Neural progenitor cell (in vitro differentiated cells): ENCODE results near the gene GALK2. TPM values are rescaled to one million over a fixed set of nuclear protein-coding genes. Genes with fewer than 3 reads are reported as not detected.

Source experiments
- DNase-seq: peaks from one replicate; pipeline ENCODE4 v3.0.0-alpha.2; 2016; ENCODE audit warnings: low spot score
- H2AFZ ChIP-seq: fragments of 200-600 bp; sonication (generic); replicated peaks from 2 replicates; pipeline ENCODE4 v1.6.1; 2016; ENCODE audit warnings: antibody characterized with exemption
- H3F3A ChIP-seq: fragments of 200-600 bp; sonication (generic); 2 replicates; pipeline ENCODE4 v1.6.1; 2016; ENCODE audit warnings: antibody characterized with exemption, low read depth
- H3K27ac ChIP-seq: fragments of 200-600 bp; sonication (generic); 2 replicates; pipeline ENCODE4 v1.5.1; 2016; ENCODE audit warnings: mild to moderate bottlenecking
- H3K27me3 ChIP-seq: fragments of 200-600 bp; sonication (generic); 2 replicates; pipeline ENCODE4 v1.6.1; 2016; ENCODE audit warnings: mild to moderate bottlenecking, moderate library complexity
- H3K36me3 ChIP-seq: fragments of 200-600 bp; sonication (generic); 2 replicates; pipeline ENCODE4 v1.5.1; 2016
- H3K4me1 ChIP-seq: fragments of 200-600 bp; sonication (generic); 2 replicates; pipeline ENCODE4 v1.6.1; 2016; ENCODE audit warnings: mixed run types
- H3K4me2 ChIP-seq: fragments of 200-600 bp; sonication (generic); 2 replicates; pipeline ENCODE4 v1.6.1; 2016
- H3K4me3 ChIP-seq: fragments of 200-600 bp; sonication (generic); 2 replicates; pipeline ENCODE4 v1.5.1; 2016
- H3K79me2 ChIP-seq: fragments of 200-600 bp; sonication (generic); 2 replicates; pipeline ENCODE4 v1.6.1; 2016; ENCODE audit warnings: low read depth
- H3K9ac ChIP-seq: fragments of 200-600 bp; sonication (generic); 2 replicates; pipeline ENCODE4 v1.6.1; 2016
- H3K9me3 ChIP-seq: fragments of 200-600 bp; sonication (generic); 2 replicates; pipeline ENCODE4 v1.5.1; 2016; ENCODE audit warnings: low read depth
- H4K20me1 ChIP-seq: fragments of 200-600 bp; sonication (generic); 2 replicates; pipeline ENCODE4 v1.6.1; 2016; ENCODE audit warnings: low read depth
- H3K27ac Mint-ChIP-seq: 3 replicates; pipeline ENCODE4 v1.8.0; 2021; ENCODE audit warnings: mixed read lengths
- H3K27me3 Mint-ChIP-seq: 2 replicates; pipeline ENCODE4 v1.8.0; 2022; ENCODE audit warnings: low read depth, mild to moderate bottlenecking, inconsistent platforms, moderate library complexity, mixed read lengths; ENCODE audit not compliant: insufficient read depth
- H3K36me3 Mint-ChIP-seq: 3 replicates; pipeline ENCODE4 v1.8.0; 2021; ENCODE audit warnings: mixed read lengths
- H3K4me1 Mint-ChIP-seq: 3 replicates; pipeline ENCODE4 v1.8.0; 2021; ENCODE audit warnings: mixed read lengths
- H3K4me3 Mint-ChIP-seq: 3 replicates; pipeline ENCODE4 v1.8.0; 2021; ENCODE audit warnings: mild to moderate bottlenecking, moderate library complexity, mixed read lengths
- H3K9me3 Mint-ChIP-seq: 3 replicates; pipeline ENCODE4 v1.8.0; 2020; ENCODE audit warnings: mixed read lengths
- CTCF ChIP-seq: fragments of 200-600 bp; sonication (generic); IDR thresholded peaks from 2 replicates; pipeline ENCODE4 v1.5.1; 2017; ENCODE audit warnings: antibody characterized with exemption, mild to moderate bottlenecking
- EZH2 ChIP-seq: fragments of 200-600 bp; sonication (generic); IDR thresholded peaks from 2 replicates; pipeline ENCODE4 v1.6.1; 2017; ENCODE audit warnings: antibody characterized with exemption, mild to moderate bottlenecking, moderate library complexity
- EZH2phosphoT487 ChIP-seq: fragments of 200-600 bp; sonication (generic); IDR thresholded peaks from 2 replicates; pipeline ENCODE4 v1.6.1; 2017; ENCODE audit warnings: antibody characterized with exemption
- total RNA-seq: library from RNA; depleted of rRNA; stranded (reverse); fragments of >200 nt; gene quantifications from 2 replicates; pipeline ENCODE4 v1.2.3, GENCODE V29; 2015; ENCODE audit warnings: low replicate concordance

Gene GALK2
- total RNA-seq, 1 donor from 2014 or later, result 19.0 TPM

- Histone ChIP-seq H3K27me3 (no peaks in the 10 kb centered on the region), H3K9me3 (no peaks in the 10 kb centered on the region), H3K36me3 (peaks cover 33% of the 10 kb centered on the region), H3K4me3 (no peak overlapping the region), H3K4me1 (no peaks in the 10 kb centered on the region), H2AFZ (no peak overlapping the region), H3K27ac (no peak overlapping the region), H3F3A (no peaks in the 10 kb centered on the region), H3K4me2 (no peak overlapping the region), H3K9ac (no peak overlapping the region), H4K20me1 (no peaks in the 10 kb centered on the region), H3K79me2 (no peaks in the 10 kb centered on the region)
- no peak overlapping the region for H3K27ac Mint-ChIP-seq
- DNase-seq, result no peak
- no peak overlapping the region for H3K4me3 Mint-ChIP-seq
- peaks cover 14% of the 10 kb centered on the region for H3K36me3 Mint-ChIP-seq
- H3K4me1 Mint-ChIP-seq, result no peaks in the 10 kb centered on the region
- no peaks in the 10 kb centered on the region for H3K27me3 Mint-ChIP-seq
- H3K9me3 Mint-ChIP-seq, result no peaks in the 10 kb centered on the region
- TF ChIP-seq EZH2 (no peak), CTCF (no peak), EZH2phosphoT487 (no peak)
Observed at GRCh38 chr15:49135342-49135857, 34.6 kb upstream of the GALK2 start.

- peaks cover 14% of the 10 kb centered on the region for H3K36me3 Mint-ChIP-seq
- no peak overlapping the region for H3K4me2 ChIP-seq
- no peaks in the 10 kb centered on the region for H3K4me1 Mint-ChIP-seq
- no peak overlapping the region for H3K27ac Mint-ChIP-seq
- no peak overlapping the region for H3K27ac ChIP-seq
- H3K79me2 ChIP-seq, result no peaks in the 10 kb centered on the region
- no peaks in the 10 kb centered on the region for H3K4me1 ChIP-seq
- H3K27me3 ChIP-seq, result no peaks in the 10 kb centered on the region
- DNase-seq, result no peak
- H3K4me3 Mint-ChIP-seq, result no peak overlapping the region
- H3K4me3 ChIP-seq, result no peak overlapping the region
- H2AFZ ChIP-seq, result no peak overlapping the region
- peaks cover 28% of the 10 kb centered on the region for H3K36me3 ChIP-seq
- no peaks in the 10 kb centered on the region for H3K27me3 Mint-ChIP-seq
- no peaks in the 10 kb centered on the region for H3K9me3 ChIP-seq
- H4K20me1 ChIP-seq, result no peaks in the 10 kb centered on the region
- H3K9ac ChIP-seq, result no peak overlapping the region
- H3K9me3 Mint-ChIP-seq, result no peaks in the 10 kb centered on the region
- TF ChIP-seq EZH2phosphoT487 (no peak), CTCF (no peak), EZH2 (no peak)
- no peaks in the 10 kb centered on the region for H3F3A ChIP-seq
Observed at GRCh38 chr15:49135911-49136310, 34.1 kb upstream of the GALK2 start.

GRCh38 chr15:49137861-49138260 lies 32.2 kb upstream of the GALK2 start:
- no peak overlapping the region for H3K27ac ChIP-seq
- no peaks in the 10 kb centered on the region for H3F3A ChIP-seq
- no peaks in the 10 kb centered on the region for H3K9me3 ChIP-seq
- Mint-ChIP-seq H3K9me3 (no peaks in the 10 kb centered on the region), H3K27me3 (no peaks in the 10 kb centered on the region), H3K27ac (no peak overlapping the region), H3K36me3 (peaks cover 16% of the 10 kb centered on the region), H3K4me1 (no peaks in the 10 kb centered on the region), H3K4me3 (no peak overlapping the region)
- H3K36me3 ChIP-seq, result peaks cover 28% of the 10 kb centered on the region
- DNase-seq, result no peak
- no peaks in the 10 kb centered on the region for H3K27me3 ChIP-seq
- H3K79me2 ChIP-seq, result peaks cover 8% of the 10 kb centered on the region
- H3K4me2 ChIP-seq, result no peak overlapping the region
- H3K4me3 ChIP-seq, result no peak overlapping the region
- TF ChIP-seq EZH2, result no peak
- no peak for TF ChIP-seq CTCF
- no peak for TF ChIP-seq EZH2phosphoT487
- no peak overlapping the region for H2AFZ ChIP-seq
- no peaks in the 10 kb centered on the region for H4K20me1 ChIP-seq
- no peaks in the 10 kb centered on the region for H3K4me1 ChIP-seq
- H3K9ac ChIP-seq, result no peak overlapping the region
